AG04449 (cell line): ENCODE data around the gene FGF3.

ENCODE experiments used
- CTCF ChIA-PET: fragments of 350-600 bp; formaldehyde crosslinking; extraction: SDS; loops from one replicate; lab custom pipeline; 2021; ENCODE audit warnings: antibody characterized with exemption; lab: Yijun Ruan, JAX
- POLR2A ChIA-PET: fragments of 400-600, 350-600 bp; formaldehyde crosslinking; extraction: SDS; loops from one replicate; lab custom pipeline; 2020; ENCODE audit warnings: antibody characterized with exemption, inconsistent platforms; lab: Yijun Ruan, JAX
- DNase-seq: peaks from one replicate; pipeline ENCODE4 v3.0.0-alpha.2; 2010; ENCODE audit warnings: low read depth, low spot score
- H3K4me3 ChIP-seq: 2 replicates; pipeline ENCODE4 v1.5.1; 2011; ENCODE audit warnings: low read depth, mild to moderate bottlenecking, control low read depth, low read length
- CTCF ChIP-seq: IDR thresholded peaks from one replicate; pipeline ENCODE4 v1.5.1; 2011; ENCODE audit warnings: mild to moderate bottlenecking, moderate library complexity, low read length, control low read depth, inconsistent platforms; ENCODE audit not compliant: insufficient read depth; ENCODE audit errors: missing control alignments

Gene FGF3

GRCh38 chr11:69788956-69789355 lies 30.3 kb downstream of the FGF3 start:
- CTCF ChIA-PET, result no interaction called here
- H3K4me3 ChIP-seq, result no peak overlapping the region
- no peak for TF ChIP-seq CTCF
- no peak for DNase-seq
- POLR2A ChIA-PET, result no interaction called here

- no peak overlapping the region for H3K4me3 ChIP-seq
- CTCF ChIA-PET, result no interaction called here
- DNase-seq, result no peak
- POLR2A ChIA-PET, result no interaction called here
- no peak for TF ChIP-seq CTCF
These were observed 31.3 kb downstream of the FGF3 start for GRCh38 chr11:69787906-69788305.

DNA sequence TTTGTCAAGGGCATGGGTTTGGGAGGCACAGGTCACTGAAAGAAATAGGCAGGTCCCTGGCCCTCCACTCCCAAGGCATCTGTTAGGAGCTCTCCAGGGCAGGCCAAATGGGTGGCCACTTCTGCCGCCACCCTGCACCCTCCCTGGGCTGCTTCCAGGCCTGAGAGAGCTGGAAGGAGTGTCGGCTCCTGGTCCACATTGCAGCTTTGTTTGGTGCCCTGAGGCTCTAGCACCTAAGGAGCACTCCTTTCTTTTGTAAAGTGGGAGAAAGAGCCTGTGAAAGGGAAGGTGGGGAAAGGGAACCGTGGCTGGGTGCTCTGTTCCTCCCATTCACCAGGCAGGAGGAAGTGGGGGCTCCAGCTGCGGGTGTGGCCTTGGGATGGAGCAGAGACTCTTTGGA lies 31.8 kb downstream of the FGF3 start:
- CTCF ChIA-PET, result no interaction called here
- DNase-seq, result no peak
- no peak overlapping the region for H3K4me3 ChIP-seq
- POLR2A ChIA-PET, result no interaction called here
- TF ChIP-seq CTCF, result no peak

DNA sequence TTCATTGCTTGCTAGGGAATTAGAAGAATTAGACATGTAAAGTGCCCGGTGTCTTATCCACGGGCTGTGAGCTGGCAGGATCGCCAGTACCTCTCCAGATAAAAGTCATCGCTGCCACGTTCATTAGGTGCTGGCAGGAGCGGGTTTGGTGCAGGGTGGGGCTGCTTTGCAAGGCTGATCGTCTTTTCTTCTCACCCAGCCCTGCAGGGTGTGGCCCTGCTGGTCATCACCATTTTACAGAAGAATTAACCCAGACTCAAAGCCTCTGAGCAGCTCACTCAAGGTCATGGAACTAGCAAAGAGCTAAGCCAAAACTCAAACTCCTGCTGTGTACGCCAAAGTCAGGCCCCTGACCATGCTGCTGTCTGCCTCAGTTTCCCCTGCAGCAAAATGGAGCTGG lies 38.0 kb downstream of the FGF3 start:
- ChIA-PET POLR2A (no interaction called here), CTCF (no interaction called here)
- no peak for TF ChIP-seq CTCF
- no peak for DNase-seq
- no peak overlapping the region for H3K4me3 ChIP-seq

DNA sequence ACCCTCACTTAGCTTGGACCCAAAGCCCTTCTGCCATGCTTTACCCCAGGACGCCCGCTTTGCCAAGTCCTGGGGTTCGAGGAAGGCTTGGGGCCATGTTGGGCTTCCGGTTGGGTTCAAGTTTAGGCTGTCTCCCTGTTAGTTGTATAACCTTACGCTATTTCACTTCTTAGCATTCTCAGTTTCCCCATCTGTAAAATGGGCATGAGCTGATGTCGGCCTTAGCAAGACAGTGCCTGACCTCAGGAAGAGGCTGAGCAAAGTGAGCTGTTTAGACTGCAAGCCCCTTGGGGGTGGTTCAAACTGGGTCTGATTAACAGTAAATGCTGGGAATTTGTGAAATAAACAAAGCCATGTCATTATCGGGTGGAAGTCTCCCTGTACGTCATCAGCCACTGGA lies 40.8 kb downstream of the FGF3 start:
- ChIA-PET POLR2A (no interaction called here), CTCF (no interaction called here)
- DNase-seq, result no peak
- no peak for TF ChIP-seq CTCF
- H3K4me3 ChIP-seq, result no peak overlapping the region

DNA sequence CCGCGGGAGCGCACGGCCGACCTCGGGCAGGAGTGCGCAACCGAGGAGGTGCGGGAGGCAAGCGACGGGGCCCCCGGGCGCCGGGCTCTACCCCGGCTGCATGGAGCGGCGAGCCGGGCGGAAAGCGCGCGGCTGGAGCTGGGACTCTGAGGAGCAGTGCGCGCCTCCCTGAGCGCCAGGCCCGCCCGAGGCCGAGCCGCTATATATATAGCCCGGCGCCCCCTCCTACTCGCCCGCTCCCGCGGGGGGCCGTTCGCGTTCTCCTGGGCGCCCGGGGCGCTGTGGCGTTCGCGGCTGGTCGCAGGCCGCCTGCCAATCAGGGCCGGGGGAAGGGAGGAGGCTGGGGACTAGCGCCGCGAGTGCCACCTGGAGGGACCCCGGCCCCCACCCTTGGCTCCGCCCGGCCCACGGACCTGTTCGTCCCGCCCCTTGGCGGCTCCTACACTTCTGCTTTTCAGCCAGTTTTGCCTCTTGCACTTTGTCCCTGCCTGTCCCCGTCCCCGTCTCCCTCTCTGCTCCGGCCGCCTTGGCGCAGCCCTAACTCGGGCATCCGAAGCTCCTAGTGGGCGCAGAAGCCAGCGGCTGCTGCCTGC lies 44.0 kb downstream of the FGF3 start, which contains the start of gene FGF4:
Gene FGF4, minus strand, starts transcription at position 179 of the 593 bp plus-strand sequence. CDS start 257 bp downstream, outside the sequence.
- no peak within 1 kb of the TSS for H3K4me3 ChIP-seq
- no peak for TF ChIP-seq CTCF
- ChIA-PET POLR2A (no interaction called here), CTCF (no interaction called here)
- no peak for DNase-seq
